NCI-H526 (cell line): ENCODE data around the gene PLAAT4.
"Not testable (repeated sequence)": the region's sequence is repeated elsewhere in the genome, so short reads cannot be mapped to it uniquely, and the experiment has no call there.

Source experiments
- DNase-seq, 2 experiments: peaks; one replicate each; lab custom pipeline; 2025; lab: John Stamatoyannopoulos, UW

The PLAAT4 gene

GRCh38 chr11:63543711-63544110 lies 7.1 kb downstream of the PLAAT4 start:
- no peak for DNase-seq

DNA sequence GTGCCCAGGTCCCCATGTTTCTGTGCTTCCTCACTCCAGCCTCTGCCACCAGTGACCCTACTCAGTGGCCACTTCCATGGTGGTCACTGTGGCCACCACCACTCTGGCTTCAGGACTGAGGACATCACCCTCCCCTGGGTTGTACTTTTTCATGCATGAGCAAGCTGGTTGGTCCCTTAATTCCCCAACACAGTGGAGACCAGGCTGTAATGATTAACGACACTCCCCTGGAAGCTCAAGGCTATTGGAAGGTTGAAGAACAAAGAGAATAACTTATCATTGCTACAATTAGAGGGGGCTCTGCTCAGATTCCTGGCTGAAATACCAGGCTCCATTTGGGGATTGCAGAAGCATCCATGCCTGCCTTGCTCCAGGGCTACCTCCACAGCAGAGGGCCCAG lies 10.5 kb downstream of the PLAAT4 start:
- no peak for DNase-seq

- DNase-seq: no peak
These were observed 11.6 kb downstream of the PLAAT4 start for GRCh38 chr11:63548178-63548577.

GRCh38 chr11:63549411-63549810 lies 12.8 kb downstream of the PLAAT4 start:
- no peak for DNase-seq

- not testable (repeated sequence) for DNase-seq
These were observed 13.6 kb downstream of the PLAAT4 start for GRCh38 chr11:63550156-63550700.

DNA sequence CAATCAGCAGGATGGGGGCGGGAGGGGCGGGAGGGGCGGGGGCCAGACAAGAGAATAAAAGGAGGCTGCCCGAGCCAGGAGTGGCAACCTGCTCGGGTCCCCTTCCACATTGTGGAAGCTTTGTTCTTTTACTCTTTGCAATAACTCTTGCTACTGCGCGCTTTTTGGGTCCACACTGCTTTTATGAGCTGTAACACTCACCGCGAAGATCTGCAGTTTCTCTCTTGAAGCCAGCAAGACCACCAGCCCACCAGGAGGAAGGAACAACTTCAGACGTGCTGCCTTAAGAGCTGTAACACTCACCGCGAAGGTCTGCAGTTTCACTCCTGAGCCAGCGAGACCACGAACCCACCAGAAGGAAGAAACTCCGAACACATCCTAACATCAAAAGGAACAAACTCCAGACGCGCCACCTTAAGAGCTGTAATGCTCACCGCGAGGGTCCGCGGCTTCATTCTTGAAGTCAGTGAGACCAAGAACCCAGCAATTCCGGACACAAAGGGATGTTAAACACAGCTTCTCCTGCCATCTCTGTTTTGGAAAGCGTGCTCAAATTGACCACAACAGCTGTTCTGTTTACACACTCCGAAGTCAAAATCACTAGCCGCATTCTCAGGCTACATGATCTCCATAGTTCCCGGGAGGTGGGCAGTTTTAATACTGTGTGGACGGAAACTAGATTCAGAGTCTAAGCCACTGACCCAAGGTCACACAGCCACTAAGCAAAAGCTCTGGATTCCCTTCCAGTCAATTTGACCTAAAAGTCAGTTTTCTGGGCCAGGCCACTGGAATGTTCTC lies 14.7 kb downstream of the PLAAT4 start:
- DNase-seq: no peak

DNA sequence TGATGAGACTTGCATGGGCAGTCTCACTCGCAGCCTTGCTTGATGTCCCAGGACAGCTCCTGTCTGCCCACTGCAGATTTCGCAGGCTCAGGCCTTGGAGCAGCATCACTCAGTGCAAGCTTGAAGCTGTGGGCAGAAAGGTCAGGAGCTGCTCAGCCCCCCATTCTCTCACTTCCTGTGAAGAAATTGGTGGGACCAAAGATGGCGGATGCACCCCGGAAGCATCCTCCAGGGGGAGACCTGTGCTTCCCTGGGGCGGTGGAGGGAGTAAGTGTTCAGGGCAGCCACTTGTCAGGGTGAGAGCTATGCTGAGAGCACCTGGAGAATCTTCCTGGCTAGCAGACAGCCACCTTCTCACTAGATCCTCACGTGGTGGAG lies 15.3 kb downstream of the PLAAT4 start:
- no peak for DNase-seq

- no peak for DNase-seq
These were observed 16.3 kb downstream of the PLAAT4 start for GRCh38 chr11:63552921-63553320.

GRCh38 chr11:63553759-63554158 lies 17.2 kb downstream of the PLAAT4 start:
- DNase-seq: no peak

DNA sequence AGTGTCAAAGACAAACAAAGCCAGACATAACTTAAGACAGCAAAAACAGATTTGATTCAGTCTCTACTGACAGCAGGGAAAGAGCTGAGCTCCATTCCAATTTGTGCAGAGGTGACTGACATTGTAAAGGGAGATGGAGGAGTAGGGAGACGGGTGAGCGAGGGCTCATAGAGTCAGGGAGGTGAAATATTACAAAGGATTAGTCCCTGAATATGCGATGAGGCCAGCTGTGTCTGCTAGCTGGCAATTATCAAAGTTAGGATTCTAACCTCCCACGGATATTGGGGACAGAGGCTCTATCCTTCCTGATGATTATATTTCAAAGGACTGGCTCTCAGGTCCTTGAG lies 18.2 kb downstream of the PLAAT4 start:
- DNase-seq: no peak

DNA sequence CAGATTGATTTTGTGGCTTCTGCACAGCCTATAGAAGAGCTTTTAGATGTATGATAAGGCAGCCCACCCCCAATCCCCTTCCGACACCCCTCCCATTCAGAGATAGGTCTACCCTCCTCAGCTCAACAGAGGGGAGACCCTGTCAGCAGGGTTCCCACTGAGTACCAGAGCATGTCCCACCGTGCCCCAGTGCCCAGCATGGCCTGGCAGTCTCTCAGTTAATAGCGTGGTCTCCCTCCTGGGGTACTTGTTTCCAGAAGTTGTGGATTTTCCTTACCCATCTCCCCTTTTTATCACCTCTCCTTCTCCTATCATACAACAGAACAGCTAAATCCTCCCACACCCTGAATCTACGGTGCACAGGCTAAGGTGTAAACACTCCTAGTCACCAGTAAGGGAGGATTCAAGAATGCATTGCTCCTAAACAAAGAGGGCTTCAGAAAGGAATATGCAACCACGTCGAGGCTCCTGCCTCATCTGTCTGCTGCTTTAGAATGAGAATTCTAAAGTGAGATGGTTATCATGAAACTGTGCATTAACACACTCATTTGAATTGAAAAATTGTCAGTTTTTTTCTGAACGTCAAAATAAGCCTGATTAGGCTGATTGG lies 19.9 kb downstream of the PLAAT4 start:
- DNase-seq: no peak

DNA sequence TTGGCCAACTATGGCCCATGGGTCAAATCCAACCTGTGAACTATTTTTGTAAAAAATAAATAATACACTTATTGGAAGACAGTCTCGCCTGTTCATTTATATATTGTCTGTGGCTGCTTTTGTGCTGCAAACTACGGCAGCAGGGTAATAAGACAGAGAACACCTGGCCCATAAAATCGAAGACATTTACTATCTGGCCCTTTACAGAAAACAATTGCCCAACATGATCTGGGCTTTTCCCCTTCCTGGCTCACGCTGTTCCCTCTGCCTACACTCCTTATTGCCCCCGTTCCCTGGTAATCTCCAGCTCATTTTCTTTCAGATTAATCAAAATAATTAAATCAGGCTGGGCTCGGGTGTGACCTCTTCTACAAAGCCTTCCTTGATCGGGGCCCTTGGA lies 21.0 kb downstream of the PLAAT4 start:
- DNase-seq: no peak

GRCh38 chr11:63558459-63559157 lies 22.0 kb downstream of the PLAAT4 start:
- DNase-seq: no peak

GRCh38 chr11:63560506-63561180 lies 24.0 kb downstream of the PLAAT4 start:
- DNase-seq: no peak

GRCh38 chr11:63563201-63564055 lies 26.8 kb downstream of the PLAAT4 start, which contains the start of gene PLAAT2:
Gene PLAAT2, minus strand, starts transcription at chr11:63563379. Its CDS starts 55 bp downstream, at chr11:63563324.
- no peak for DNase-seq

GRCh38 chr11:63564056-63564774 lies 27.6 kb downstream of the PLAAT4 start:
- peak; percentile 18 to 67 for DNase-seq

GRCh38 chr11:63564784-63565350 lies 28.3 kb downstream of the PLAAT4 start:
- DNase-seq: no peak

DNA sequence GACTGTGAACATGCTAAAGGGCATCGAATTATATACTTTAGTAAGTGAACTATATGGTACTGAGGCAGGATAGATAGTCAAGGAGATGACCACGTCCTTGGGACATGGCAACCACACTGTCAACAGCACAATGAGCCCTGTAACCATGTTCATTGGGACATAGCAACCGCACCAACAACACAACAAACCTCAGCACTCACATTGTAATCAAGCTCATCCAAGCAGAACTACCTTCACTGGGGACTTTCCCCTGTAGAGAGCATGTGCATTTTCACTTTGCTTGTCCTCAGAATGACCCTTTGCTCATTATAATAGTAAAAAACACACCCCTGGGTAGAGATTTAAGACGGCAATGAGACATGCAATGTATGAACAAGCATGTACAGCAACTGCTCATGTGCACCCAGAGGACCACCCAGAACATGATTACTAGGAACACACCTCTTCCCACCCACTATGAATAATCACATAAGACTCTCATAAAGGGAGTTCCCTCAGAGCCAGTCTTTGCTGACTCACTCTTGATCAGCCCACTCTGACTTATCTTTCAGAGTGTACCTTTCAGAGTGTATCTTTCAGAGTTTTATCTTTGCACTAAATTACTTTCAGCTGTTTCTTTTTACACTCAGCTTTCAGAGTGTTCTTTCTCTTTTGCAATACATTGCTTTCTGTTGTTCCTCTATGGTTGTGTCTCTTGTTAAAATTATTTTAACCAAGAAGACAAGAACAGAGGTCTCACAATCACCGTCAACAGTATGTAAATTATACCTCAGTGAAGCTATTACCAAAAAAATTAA lies 30.6 kb downstream of the PLAAT4 start:
- peak; percentile 59 for DNase-seq

GRCh38 chr11:63569570-63569969 lies 33.0 kb downstream of the PLAAT4 start:
- DNase-seq: no peak
